Right renal pelvis (tissue), 4 donors: Measurements from ENCODE around the gene RGS7. TPM values are rescaled to one million over a fixed set of nuclear protein-coding genes. Genes with fewer than 3 reads are reported as not detected.
A peak's percentile ranks its signal among the peaks of the same experiment; 100 is the strongest.
"Not testable (repeated sequence)": the region's sequence is repeated elsewhere in the genome, so short reads cannot be mapped to it uniquely, and the experiment has no call there.

Experiments
- DNase-seq, 4 donors: peaks; one replicate each; pipeline ENCODE4 v3.0.0-alpha.2; 2013; ENCODE audit warnings: low read depth in 4 of 4, low spot score in 3 of 4, missing footprints in 1 of 4
- polyA plus RNA-seq, 4 donors: library from polyadenylated mRNA; unstranded; fragments of 120-200 nt; gene quantifications; one replicate each; pipeline ENCODE4 v1.2.1, GENCODE V29; 2013; ENCODE audit not compliant: insufficient read length in 4 of 4

RGS7 gene
- polyA plus RNA-seq, 4 donors, result 5.3 to 6.5 (median 6.2) TPM

GRCh38 chr1:241332987-241333386 is 24.0 kb downstream of the RGS7 start:
- no peak for DNase-seq

- no peak for DNase-seq
Measured at GRCh38 chr1:241332037-241332409, 25.0 kb downstream of the RGS7 start.

GRCh38 chr1:241331328-241332036 is 25.5 kb downstream of the RGS7 start:
- no peak for DNase-seq

- no peak for DNase-seq
Measured at GRCh38 chr1:241330619-241331327, 26.2 kb downstream of the RGS7 start.

GRCh38 chr1:241325456-241325855 is 31.5 kb downstream of the RGS7 start:
- no peak for DNase-seq

- DNase-seq, result peak; percentile 36 to 61 (median 47)
Measured at GRCh38 chr1:241323514-241324195, 33.4 kb downstream of the RGS7 start.

GRCh38 chr1:241317676-241318075 is 39.3 kb downstream of the RGS7 start:
- no peak for DNase-seq

- DNase-seq, result no peak
Measured at GRCh38 chr1:241316372-241316771, 40.6 kb downstream of the RGS7 start.

- no peak for DNase-seq
Measured at GRCh38 chr1:241311056-241311746, 45.8 kb downstream of the RGS7 start.

GRCh38 chr1:241310451-241310850 is 46.6 kb downstream of the RGS7 start:
- DNase-seq, result no peak

- DNase-seq, result no peak
Measured at GRCh38 chr1:241309651-241310050, 47.4 kb downstream of the RGS7 start.

- no peak for DNase-seq
Measured at GRCh38 chr1:241308471-241308870, 48.5 kb downstream of the RGS7 start.

- DNase-seq, result no peak
Measured at GRCh38 chr1:241308011-241308410, 49.0 kb downstream of the RGS7 start.

- DNase-seq, result no peak
Measured at GRCh38 chr1:241306125-241306790, 50.7 kb downstream of the RGS7 start.

- not testable (repeated sequence) for DNase-seq
Measured at GRCh38 chr1:241302024-241302423, 55.0 kb downstream of the RGS7 start.

GRCh38 chr1:241299347-241299746 is 57.7 kb downstream of the RGS7 start:
- DNase-seq, result no peak

- DNase-seq, result no peak
Measured at GRCh38 chr1:241292973-241293372, 64.0 kb downstream of the RGS7 start.

- DNase-seq, result not testable (repeated sequence)
Measured at GRCh38 chr1:241291548-241291947, 65.5 kb downstream of the RGS7 start.

- no peak for DNase-seq
Measured at GRCh38 chr1:241286486-241286885, 70.5 kb downstream of the RGS7 start.

GRCh38 chr1:241276391-241276790 is 80.6 kb downstream of the RGS7 start:
- DNase-seq, result no peak

- no peak for DNase-seq
Measured at GRCh38 chr1:241275981-241276380, 81.0 kb downstream of the RGS7 start.
